GM19463 (cell line): ENCODE measurements around the gene GPR156.
"Not testable (repeated sequence)": the region's sequence is repeated elsewhere in the genome, so short reads cannot be mapped to it uniquely, and the experiment has no call there.

Experiments
- ATAC-seq: cut with Tn5 transposase; IDR thresholded peaks from one replicate; pipeline ENCODE4 v1.9.1; 2021; ENCODE audit warnings: mild to moderate bottlenecking, moderate library complexity; ENCODE audit not compliant: unreplicated experiment

The GPR156 gene

GRCh38 chr3:120284747-120285507, at the start of gene GPR156:
Gene GPR156 (minus strand): TSS chr3:120285222. CDS start chr3:120244098, 41,124 bp downstream.
- no peak for ATAC-seq

- ATAC-seq: no peak
Observed at GRCh38 chr3:120332646-120333045, 47.6 kb upstream of the GPR156 start.

GRCh38 chr3:120331076-120331475, 46.1 kb upstream of the GPR156 start:
- no peak for ATAC-seq

GRCh38 chr3:120326784-120327183, 41.8 kb upstream of the GPR156 start:
- ATAC-seq: no peak

GRCh38 chr3:120324190-120324589, 39.2 kb upstream of the GPR156 start:
- no peak for ATAC-seq

GRCh38 chr3:120323761-120324160, 38.7 kb upstream of the GPR156 start:
- not testable (repeated sequence) for ATAC-seq

- no peak for ATAC-seq
Observed at GRCh38 chr3:120311863-120312794, 27.1 kb upstream of the GPR156 start.

- ATAC-seq: no peak
Observed at GRCh38 chr3:120306519-120307455, 21.8 kb upstream of the GPR156 start.

- ATAC-seq: no peak
Observed at GRCh38 chr3:120304616-120305015, 19.6 kb upstream of the GPR156 start.

GRCh38 chr3:120302361-120302760, 17.3 kb upstream of the GPR156 start:
- ATAC-seq: no peak

GRCh38 chr3:120300971-120301370, 15.9 kb upstream of the GPR156 start:
- no peak for ATAC-seq

GRCh38 chr3:120299403-120299802, 14.4 kb upstream of the GPR156 start:
- no peak for ATAC-seq

- ATAC-seq: no peak
Observed at GRCh38 chr3:120298996-120299395, 14.0 kb upstream of the GPR156 start.

GRCh38 chr3:120291552-120291951, 6.5 kb upstream of the GPR156 start:
- not testable (repeated sequence) for ATAC-seq

- no peak for ATAC-seq
Observed at GRCh38 chr3:120289636-120290035, 4.6 kb upstream of the GPR156 start.

- ATAC-seq: no peak
Observed at GRCh38 chr3:120286465-120286864, 1.4 kb upstream of the GPR156 start.

GRCh38 chr3:120285508-120285841, 453 bp upstream of the GPR156 start:
- ATAC-seq: no peak

GRCh38 chr3:120281261-120281660, 3.8 kb downstream of the GPR156 start:
- ATAC-seq: no peak

GRCh38 chr3:120280566-120280965, 4.5 kb downstream of the GPR156 start:
- no peak for ATAC-seq

- no peak for ATAC-seq
Observed at GRCh38 chr3:120280026-120280425, 5.0 kb downstream of the GPR156 start.

GRCh38 chr3:120276767-120277166, 8.3 kb downstream of the GPR156 start:
- ATAC-seq: no peak
